Hepatocyte (in vitro differentiated cells): ENCODE data around the gene ANKLE2.

Experiments used
- CTCF ChIP-seq: fragments of 200-600 bp; sonication (generic); IDR thresholded peaks from 2 replicates; pipeline ENCODE4 v1.5.1; 2016; ENCODE audit warnings: antibody characterized with exemption, mild to moderate bottlenecking; ENCODE audit not compliant: poor library complexity
- EZH2 ChIP-seq: fragments of 200-600 bp; sonication (generic); IDR thresholded peaks from 2 replicates; pipeline ENCODE4 v1.6.1; 2016; ENCODE audit warnings: antibody characterized with exemption, mild to moderate bottlenecking, borderline replicate concordance
- EZH2phosphoT487 ChIP-seq: fragments of 200-600 bp; sonication (generic); IDR thresholded peaks from one replicate; pipeline ENCODE4 v1.6.1; 2018; ENCODE audit warnings: antibody characterized with exemption, mild to moderate bottlenecking, low read depth, moderate library complexity; ENCODE audit not compliant: unreplicated experiment, severe bottlenecking

DNA sequence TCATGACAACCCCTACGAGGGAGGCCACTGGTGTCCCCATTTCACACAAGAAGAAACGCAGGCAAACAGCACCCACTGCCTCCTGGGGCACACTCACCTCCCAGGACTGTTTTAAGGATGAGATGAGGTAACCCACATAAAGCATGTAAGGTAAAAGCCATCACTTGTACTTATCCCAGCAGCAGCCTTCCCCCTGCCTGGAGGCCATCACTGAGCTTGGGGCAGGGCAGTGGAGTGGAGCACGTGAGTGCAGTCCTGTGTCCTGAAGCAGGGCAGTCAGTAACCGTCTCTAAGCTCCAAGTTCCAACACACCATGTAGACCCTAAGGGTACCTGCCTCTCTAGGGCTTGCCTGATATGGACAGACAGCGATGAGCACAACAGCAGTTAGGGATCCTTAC, 76.2 kb downstream of the ANKLE2 start:
- TF ChIP-seq CTCF (no peak), EZH2phosphoT487 (no peak), EZH2 (no peak)
